BLaER1 treated with 17β-estradiol and CSF1 and Interleukin-3, amounts not matched to agents 10 nM and 100 nM (cell line): Measurements from ENCODE around the gene MUCL3.

Experiments
- H3K27ac ChIP-seq, 11 experiments: shearing (Covaris generic); formaldehyde crosslinking; 2 replicates each; pipeline ENCODE4 v1.8.1; 2022
- H3K27me3 ChIP-seq, 11 experiments: shearing (Covaris generic); formaldehyde crosslinking; 2 replicates each; pipeline ENCODE4 v1.8.1; 2022
- H3K36me3 ChIP-seq, 11 experiments: shearing (Covaris generic); formaldehyde crosslinking; 2 replicates each; pipeline ENCODE4 v1.8.1; 2022
- H3K4me1 ChIP-seq, 10 experiments: shearing (Covaris generic); formaldehyde crosslinking; 2 replicates each; pipeline ENCODE4 v1.8.1; 2022
- H3K4me2 ChIP-seq, 11 experiments: shearing (Covaris generic); formaldehyde crosslinking; 2 replicates each; pipeline ENCODE4 v1.8.1; 2022
- H3K4me3 ChIP-seq, 10 experiments: shearing (Covaris generic); formaldehyde crosslinking; 2 replicates each; pipeline ENCODE4 v1.8.1; 2022
- H3K9ac ChIP-seq, 11 experiments: shearing (Covaris generic); formaldehyde crosslinking; 2 replicates each; pipeline ENCODE4 v1.8.1; 2022
- H3K9me3 ChIP-seq, 11 experiments: shearing (Covaris generic); formaldehyde crosslinking; replicated peaks in 1 of 11; 2 replicates each; pipeline ENCODE4 v1.8.1; 2022
- H4K20me1 ChIP-seq, 11 experiments: shearing (Covaris generic); formaldehyde crosslinking; 2 replicates each; pipeline ENCODE4 v1.8.1; 2022
- Cebpa-rat ChIP-seq, 11 experiments: shearing (Covaris generic); IDR thresholded peaks; 2 replicates each; pipeline ENCODE4 v1.8.1; 2022

Gene MUCL3

DNA sequence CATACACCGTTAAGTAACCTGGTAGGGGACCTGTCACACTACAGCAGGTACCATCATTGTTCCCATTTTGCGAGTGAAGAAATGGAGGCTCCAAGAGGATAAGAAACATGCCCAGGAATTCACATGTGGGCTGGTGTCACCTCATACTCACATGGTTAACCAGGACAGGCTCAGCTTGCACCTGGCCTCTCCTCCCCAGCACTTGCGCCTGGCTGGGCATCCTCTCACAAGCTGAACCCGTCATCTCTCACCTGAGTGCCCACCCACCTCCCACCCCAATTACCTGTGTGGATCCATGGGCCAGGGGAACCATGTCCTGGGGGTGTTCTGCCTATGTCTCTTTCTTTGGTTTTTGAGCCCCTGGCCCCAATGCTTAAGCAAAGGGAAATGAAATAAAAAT, 10.3 kb upstream of the MUCL3 start:
- TF ChIP-seq Cebpa-rat (IDR thresholded peaks at IDR 0.05) = no peak
- H3K4me3 ChIP-seq = no peak overlapping the region

GRCh38 chr6:30931272-30931671, 9.5 kb upstream of the MUCL3 start:
- no peak overlapping the region for H3K27ac ChIP-seq
- no peak overlapping the region for H3K4me2 ChIP-seq
- TF ChIP-seq Cebpa-rat (IDR thresholded peaks at IDR 0.05) = no peak
- no peak overlapping the region for H3K4me3 ChIP-seq
- H3K27me3 ChIP-seq = no peaks in the 10 kb centered on the region
- H3K4me1 ChIP-seq = no peaks in the 10 kb centered on the region
- peaks cover 12 to 19% (median 15%) of the 10 kb centered on the region in 11 experiments for H3K9me3 ChIP-seq
- H3K9ac ChIP-seq = no peak overlapping the region
- H4K20me1 ChIP-seq = no peaks in the 10 kb centered on the region
- H3K36me3 ChIP-seq = peaks cover 9 to 30% (median 29%) of the 10 kb centered on the region in 11 experiments

More for the DNA sequence above, 10.3 kb upstream of the MUCL3 start:
- Histone ChIP-seq H3K27ac (no peak overlapping the region), H3K36me3 (peaks cover 16 to 38% (median 37%) of the 10 kb centered on the region in 11 experiments), H4K20me1 (peaks cover 0 to under 1% (median 0%) of the 10 kb centered on the region in 11 experiments; a peak in 2 of 22 replicates), H3K27me3 (no peaks in the 10 kb centered on the region), H3K4me2 (no peak overlapping the region), H3K9ac (no peak overlapping the region), H3K4me1 (no peaks in the 10 kb centered on the region), H3K9me3 (peaks cover 12 to 19% (median 15%) of the 10 kb centered on the region in 11 experiments)

DNA sequence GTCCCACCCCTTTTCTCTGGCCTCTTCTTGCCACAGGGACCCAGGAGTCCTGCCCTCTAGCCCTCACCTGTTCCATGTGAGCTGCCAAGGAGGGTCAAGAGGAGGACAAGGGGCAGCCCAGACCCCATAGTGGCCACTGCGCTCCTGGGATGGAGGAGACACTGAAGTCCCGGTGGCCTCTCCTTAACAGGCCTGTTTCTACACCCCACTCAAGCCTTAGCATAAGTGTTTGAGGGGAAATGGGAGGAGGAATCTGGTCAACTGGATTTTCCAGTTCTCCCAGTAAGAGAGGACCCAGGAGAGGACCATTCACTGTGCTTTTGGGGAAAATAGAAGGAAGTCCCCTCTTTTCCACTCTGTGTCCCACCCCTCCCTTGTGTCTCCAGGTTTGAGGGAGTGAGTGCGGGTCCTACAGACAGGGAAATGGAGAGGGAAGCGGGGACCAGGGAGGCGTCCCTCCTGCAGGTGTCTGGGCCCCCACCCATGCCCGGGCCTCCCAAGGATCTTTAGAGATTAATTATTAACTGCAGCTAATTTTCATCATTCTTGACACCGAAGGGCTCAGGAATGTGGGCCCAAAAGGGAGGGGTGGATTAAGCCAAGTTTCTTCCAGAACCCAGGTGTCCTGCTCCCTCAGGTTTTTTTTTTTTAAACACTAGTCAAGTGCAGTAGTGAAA, 8.7 kb upstream of the MUCL3 start, which contains the start of gene SFTA2:
Gene SFTA2, minus strand, starts transcription at position 202 of the 677 bp plus-strand sequence. Its CDS starts 74 bp downstream, at position 128.
- no peak within 1 kb of the TSS for H3K27ac ChIP-seq
- H3K9me3 ChIP-seq = peaks cover 12 to 19% (median 15%) of the 10 kb centered on the region in 11 experiments
- H3K4me1 ChIP-seq = no peaks in the 10 kb centered on the region
- no peaks in the 10 kb centered on the region for H4K20me1 ChIP-seq
- H3K27me3 ChIP-seq = no peaks in the 10 kb centered on the region
- H3K36me3 ChIP-seq = peaks cover under 1 to 22% (median 21%) of the 10 kb centered on the region in 11 experiments
- H3K4me2 ChIP-seq = no peak within 1 kb of the TSS
- H3K4me3 ChIP-seq = no peak within 1 kb of the TSS
- no peak for TF ChIP-seq Cebpa-rat (IDR thresholded peaks at IDR 0.05)
- no peak within 1 kb of the TSS for H3K9ac ChIP-seq

GRCh38 chr6:30932665-30933365, 8.0 kb upstream of the MUCL3 start:
- Histone ChIP-seq H3K9me3 (peaks cover 12 to 16% (median 14%) of the 10 kb centered on the region in 11 experiments), H4K20me1 (no peaks in the 10 kb centered on the region), H3K36me3 (peaks cover 0 to 15% (median 14%) of the 10 kb centered on the region in 11 experiments; a peak in 21 of 22 replicates), H3K4me2 (no peak overlapping the region), H3K4me3 (no peak overlapping the region), H3K4me1 (no peaks in the 10 kb centered on the region), H3K9ac (no peak overlapping the region), H3K27me3 (no peaks in the 10 kb centered on the region), H3K27ac (no peak overlapping the region)
- TF ChIP-seq Cebpa-rat (IDR thresholded peaks at IDR 0.05) = no peak

GRCh38 chr6:30935018-30935417, 5.8 kb upstream of the MUCL3 start:
- Histone ChIP-seq H3K27me3 (no peaks in the 10 kb centered on the region), H3K4me1 (peaks cover 0 to 8% (median 0%) of the 10 kb centered on the region in 10 experiments; a peak in 2 of 20 replicates), H3K36me3 (no peaks in the 10 kb centered on the region), H3K27ac (no peak overlapping the region), H4K20me1 (no peaks in the 10 kb centered on the region), H3K9me3 (no peaks in the 10 kb centered on the region), H3K4me3 (no peak overlapping the region), H3K9ac (no peak overlapping the region), H3K4me2 (no peak overlapping the region)
- no peak for TF ChIP-seq Cebpa-rat (IDR thresholded peaks at IDR 0.05)

- Histone ChIP-seq H3K36me3 (no peaks in the 10 kb centered on the region), H3K4me1 (peaks cover 0 to 8% (median 0%) of the 10 kb centered on the region in 10 experiments; a peak in 2 of 20 replicates), H3K27ac (no peak overlapping the region), H3K4me3 (no peak overlapping the region), H3K4me2 (no peak overlapping the region), H3K9ac (no peak overlapping the region), H3K27me3 (no peaks in the 10 kb centered on the region), H3K9me3 (no peaks in the 10 kb centered on the region), H4K20me1 (no peaks in the 10 kb centered on the region; a peak in 1 of 22 replicates)
- no peak for TF ChIP-seq Cebpa-rat (IDR thresholded peaks at IDR 0.05)
Measured at GRCh38 chr6:30937265-30937664, 3.5 kb upstream of the MUCL3 start.

- H3K27ac ChIP-seq = no peak overlapping the region
- no peak overlapping the region for H3K4me2 ChIP-seq
- no peaks in the 10 kb centered on the region for H3K9me3 ChIP-seq
- H3K36me3 ChIP-seq = no peaks in the 10 kb centered on the region
- H3K4me1 ChIP-seq = peaks cover 0 to 8% (median 0%) of the 10 kb centered on the region in 10 experiments; a peak in 2 of 20 replicates
- no peak overlapping the region for H3K4me3 ChIP-seq
- H3K27me3 ChIP-seq = no peaks in the 10 kb centered on the region
- TF ChIP-seq Cebpa-rat (IDR thresholded peaks at IDR 0.05) = no peak
- no peak overlapping the region for H3K9ac ChIP-seq
- H4K20me1 ChIP-seq = no peaks in the 10 kb centered on the region; a peak in 1 of 22 replicates
Measured at GRCh38 chr6:30938730-30939129, 2.0 kb upstream of the MUCL3 start.

DNA sequence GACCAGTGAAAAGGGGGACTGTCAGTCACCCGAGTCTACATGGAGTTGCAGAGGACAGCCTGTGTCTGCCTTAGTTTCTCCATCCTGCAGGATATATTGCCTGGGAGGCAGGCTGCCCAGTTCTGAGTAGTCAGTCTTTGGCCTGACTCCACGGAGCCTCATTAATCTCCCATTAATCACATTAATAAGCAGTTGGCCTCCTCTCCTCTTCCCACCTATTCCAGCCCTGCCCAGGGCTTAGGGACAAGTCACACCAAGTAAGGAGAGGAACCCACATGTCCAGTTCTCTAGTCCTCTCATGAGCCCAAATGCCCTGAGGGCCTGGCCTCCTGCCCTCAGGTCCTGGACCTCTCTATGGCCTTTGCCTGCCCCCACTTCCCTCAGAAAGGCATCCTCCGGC, 1.3 kb upstream of the MUCL3 start:
- H3K27ac ChIP-seq = no peak overlapping the region
- H4K20me1 ChIP-seq = no peaks in the 10 kb centered on the region; a peak in 1 of 22 replicates
- peaks cover 0 to 8% (median 0%) of the 10 kb centered on the region in 10 experiments; a peak in 2 of 20 replicates for H3K4me1 ChIP-seq
- H3K27me3 ChIP-seq = no peaks in the 10 kb centered on the region
- H3K4me2 ChIP-seq = peak overlapping the region in 1 of 11 experiments; percentile 42; a peak in 2 of 22 replicates
- no peak for TF ChIP-seq Cebpa-rat (IDR thresholded peaks at IDR 0.05)
- H3K9ac ChIP-seq = no peak overlapping the region
- no peaks in the 10 kb centered on the region for H3K36me3 ChIP-seq
- H3K4me3 ChIP-seq = no peak overlapping the region
- H3K9me3 ChIP-seq = no peaks in the 10 kb centered on the region

GRCh38 chr6:30942338-30943060, 1.7 kb downstream of the MUCL3 start:
- Histone ChIP-seq H3K9ac (no peak overlapping the region), H3K4me1 (peaks cover 0 to 8% (median 0%) of the 10 kb centered on the region in 10 experiments; a peak in 2 of 20 replicates), H3K4me3 (no peak overlapping the region), H3K4me2 (no peak overlapping the region), H4K20me1 (no peaks in the 10 kb centered on the region; a peak in 1 of 22 replicates), H3K9me3 (no peaks in the 10 kb centered on the region), H3K27me3 (no peaks in the 10 kb centered on the region), H3K36me3 (no peaks in the 10 kb centered on the region), H3K27ac (no peak overlapping the region)
- TF ChIP-seq Cebpa-rat (IDR thresholded peaks at IDR 0.05) = no peak
